ENCODE results near the gene TNFSF9. TPM values are rescaled to one million over a fixed set of nuclear protein-coding genes. Genes with fewer than 3 reads are reported as not detected.

TNFSF9 gene
- total RNA-seq, 1 donor from 2014 or later, result 2.3 TPM

DNA sequence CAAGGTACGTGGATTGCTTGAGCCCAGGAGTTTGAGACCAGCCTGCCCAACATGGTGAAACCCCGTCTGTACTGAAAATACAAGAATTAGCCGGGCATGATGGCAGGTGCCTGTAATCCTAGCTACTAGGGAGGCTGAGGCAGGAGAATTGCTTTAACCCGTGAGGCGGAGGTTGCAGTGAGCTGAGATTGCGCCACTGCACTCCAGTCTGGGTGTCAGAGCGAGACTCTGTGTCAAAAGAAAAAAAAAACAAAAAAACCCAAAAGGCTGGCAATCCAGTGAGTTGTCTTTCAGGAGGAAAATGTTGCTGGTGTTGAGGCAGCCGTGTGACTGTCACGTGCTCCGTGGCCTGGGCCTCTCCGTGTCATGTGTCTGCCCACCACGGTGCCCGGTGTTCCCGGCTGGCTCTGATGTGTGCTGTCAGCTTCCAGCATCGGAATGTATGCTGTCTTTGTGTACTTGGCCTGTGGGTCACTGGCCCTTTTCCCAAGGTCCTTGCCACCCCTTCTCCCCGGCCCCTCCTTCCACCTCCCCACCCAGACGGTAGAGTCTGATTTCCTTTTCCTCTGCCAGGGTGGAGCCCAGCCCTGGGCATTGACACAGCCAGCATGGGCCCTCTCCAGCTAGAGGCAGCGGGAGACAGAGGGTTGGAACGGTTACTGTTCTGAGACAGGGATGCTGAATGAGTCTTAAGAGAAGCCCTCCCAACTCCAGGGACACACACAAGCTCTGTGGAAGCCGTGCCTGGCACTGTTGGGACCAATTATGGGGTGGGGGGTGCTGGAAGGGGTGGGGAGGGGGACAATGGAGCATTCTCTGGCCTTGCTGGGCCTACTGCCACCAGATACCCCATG lies 21.5 kb upstream of the TNFSF9 start:
- Mint-ChIP-seq H3K27me3 (ENCODE audit: low read depth, unreplicated experiment) (peaks cover 2% of the 10 kb centered on the region), H3K36me3 (ENCODE audit: low read depth, unreplicated experiment) (no peaks in the 10 kb centered on the region), H3K4me1 (ENCODE audit: low read depth, unreplicated experiment) (no peaks in the 10 kb centered on the region), H3K9me3 (ENCODE audit: unreplicated experiment) (no peaks in the 10 kb centered on the region), H3K4me3 (ENCODE audit: unreplicated experiment) (no peak overlapping the region), H3K27ac (ENCODE audit: unreplicated experiment) (no peak overlapping the region)
- Histone ChIP-seq H3K4me1 (ENCODE audit: insufficient read depth, low read length) (no peaks in the 10 kb centered on the region), H3K9ac (ENCODE audit: low read length) (no peak overlapping the region), H3K4me3 (ENCODE audit: insufficient read depth, low read depth, low read length) (no peak overlapping the region), H4K20me1 (ENCODE audit: insufficient read depth, low read length) (no peaks in the 10 kb centered on the region), H3K27me3 (ENCODE audit: insufficient read depth, low read length) (no peaks in the 10 kb centered on the region), H3K4me2 (ENCODE audit: low read length) (no peak overlapping the region), H2AFZ (ENCODE audit: low read depth, low read length) (no peak overlapping the region), H3K79me2 (ENCODE audit: insufficient read depth, low read length) (no peaks in the 10 kb centered on the region), H3K27ac (ENCODE audit: low read depth, low read length) (no peak overlapping the region), H3K9me3 (ENCODE audit: insufficient read depth, low read depth, low read length) (no peaks in the 10 kb centered on the region), H3K36me3 (ENCODE audit: insufficient read depth, low read length) (no peaks in the 10 kb centered on the region)
- DNase-seq (ENCODE audit: low read depth), result no peak
- no peak for FAIRE-seq
- TF ChIP-seq, protein P1, sequence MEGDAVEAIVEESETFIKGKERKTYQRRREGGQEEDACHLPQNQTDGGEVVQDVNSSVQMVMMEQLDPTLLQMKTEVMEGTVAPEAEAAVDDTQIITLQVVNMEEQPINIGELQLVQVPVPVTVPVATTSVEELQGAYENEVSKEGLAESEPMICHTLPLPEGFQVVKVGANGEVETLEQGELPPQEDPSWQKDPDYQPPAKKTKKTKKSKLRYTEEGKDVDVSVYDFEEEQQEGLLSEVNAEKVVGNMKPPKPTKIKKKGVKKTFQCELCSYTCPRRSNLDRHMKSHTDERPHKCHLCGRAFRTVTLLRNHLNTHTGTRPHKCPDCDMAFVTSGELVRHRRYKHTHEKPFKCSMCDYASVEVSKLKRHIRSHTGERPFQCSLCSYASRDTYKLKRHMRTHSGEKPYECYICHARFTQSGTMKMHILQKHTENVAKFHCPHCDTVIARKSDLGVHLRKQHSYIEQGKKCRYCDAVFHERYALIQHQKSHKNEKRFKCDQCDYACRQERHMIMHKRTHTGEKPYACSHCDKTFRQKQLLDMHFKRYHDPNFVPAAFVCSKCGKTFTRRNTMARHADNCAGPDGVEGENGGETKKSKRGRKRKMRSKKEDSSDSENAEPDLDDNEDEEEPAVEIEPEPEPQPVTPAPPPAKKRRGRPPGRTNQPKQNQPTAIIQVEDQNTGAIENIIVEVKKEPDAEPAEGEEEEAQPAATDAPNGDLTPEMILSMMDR (IDR thresholded peaks at IDR 0.05; ENCODE audit: insufficient read depth, low read depth, low read length), result no peak

DNA sequence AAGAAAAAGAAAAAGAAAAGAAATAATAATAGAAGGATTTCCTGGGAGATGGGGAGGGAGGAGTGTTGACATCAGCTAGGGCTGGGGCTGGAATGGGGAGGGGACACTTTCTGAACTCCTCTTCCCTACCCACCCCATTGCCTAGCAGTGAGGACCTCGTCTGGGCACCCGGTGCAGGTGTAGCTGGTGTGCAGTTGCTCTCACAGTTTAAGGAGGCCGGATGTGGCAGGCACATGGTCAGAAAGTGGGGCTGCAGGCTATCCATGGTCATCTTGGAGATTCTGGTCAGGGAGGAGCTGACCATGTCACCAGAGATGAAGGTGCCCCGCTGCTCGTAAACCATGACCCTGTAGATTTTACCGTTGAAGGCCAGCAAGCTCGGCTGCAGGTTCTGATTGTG lies 20.2 kb upstream of the TNFSF9 start:
- FAIRE-seq (no peak), DNase-seq (ENCODE audit: low read depth) (no peak)
- Mint-ChIP-seq H3K4me3 (ENCODE audit: unreplicated experiment) (no peak overlapping the region), H3K9me3 (ENCODE audit: unreplicated experiment) (no peaks in the 10 kb centered on the region), H3K4me1 (ENCODE audit: low read depth, unreplicated experiment) (no peaks in the 10 kb centered on the region), H3K27me3 (ENCODE audit: low read depth, unreplicated experiment) (peaks cover 2% of the 10 kb centered on the region), H3K36me3 (ENCODE audit: low read depth, unreplicated experiment) (no peaks in the 10 kb centered on the region), H3K27ac (ENCODE audit: unreplicated experiment) (no peak overlapping the region)
- no peaks in the 10 kb centered on the region for H3K36me3 ChIP-seq (ENCODE audit: insufficient read depth, low read length)
- H3K27ac ChIP-seq (ENCODE audit: low read depth, low read length), result no peak overlapping the region
- no peak overlapping the region for H3K9ac ChIP-seq (ENCODE audit: low read length)
- H2AFZ ChIP-seq (ENCODE audit: low read depth, low read length), result no peak overlapping the region
- no peaks in the 10 kb centered on the region for H3K79me2 ChIP-seq (ENCODE audit: insufficient read depth, low read length)
- H3K9me3 ChIP-seq (ENCODE audit: insufficient read depth, low read depth, low read length), result no peaks in the 10 kb centered on the region
- no peak for TF ChIP-seq EZH2 (IDR thresholded peaks at IDR 0.05; ENCODE audit: insufficient read depth, low read length)
- TF ChIP-seq, protein P1 (IDR thresholded peaks at IDR 0.05; ENCODE audit: insufficient read depth, low read depth, low read length), result no peak
- no peak overlapping the region for H3K4me3 ChIP-seq (ENCODE audit: insufficient read depth, low read depth, low read length)
- H4K20me1 ChIP-seq (ENCODE audit: insufficient read depth, low read length), result no peaks in the 10 kb centered on the region
- no peaks in the 10 kb centered on the region for H3K27me3 ChIP-seq (ENCODE audit: insufficient read depth, low read length)
- no peak overlapping the region for H3K4me2 ChIP-seq (ENCODE audit: low read length)
- no peaks in the 10 kb centered on the region for H3K4me1 ChIP-seq (ENCODE audit: insufficient read depth, low read length)

DNA sequence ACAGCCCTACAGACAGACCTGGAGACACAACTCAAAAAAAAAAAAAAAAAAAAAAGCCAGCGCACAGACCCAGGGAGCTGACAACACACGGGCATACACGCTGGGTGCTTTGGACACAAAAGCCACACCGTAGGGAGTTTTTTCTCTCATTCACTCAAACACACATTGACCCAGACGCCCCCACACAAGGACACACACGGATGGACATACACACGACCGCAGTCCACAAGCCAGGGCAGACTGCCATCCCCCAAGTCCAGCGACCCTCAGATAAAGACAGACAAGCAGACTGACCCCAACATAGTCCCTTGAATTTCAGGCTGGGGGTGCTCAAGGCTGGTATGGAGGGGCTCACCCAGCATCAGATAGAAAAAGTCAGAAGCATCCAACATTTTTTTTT lies 16.7 kb upstream of the TNFSF9 start:
- peaks cover 6% of the 10 kb centered on the region for H3K27me3 Mint-ChIP-seq (ENCODE audit: low read depth, unreplicated experiment)
- no peak for FAIRE-seq
- no peak overlapping the region for H2AFZ ChIP-seq (ENCODE audit: low read depth, low read length)

More for the DNA sequence above, 16.7 kb upstream of the TNFSF9 start:
- no peaks in the 10 kb centered on the region for H3K9me3 ChIP-seq (ENCODE audit: insufficient read depth, low read depth, low read length)
- no peak overlapping the region for H3K4me3 ChIP-seq (ENCODE audit: insufficient read depth, low read depth, low read length)
- H4K20me1 ChIP-seq (ENCODE audit: insufficient read depth, low read length), result no peaks in the 10 kb centered on the region
- no peak overlapping the region for H3K4me2 ChIP-seq (ENCODE audit: low read length)
- Mint-ChIP-seq H3K9me3 (ENCODE audit: unreplicated experiment) (no peaks in the 10 kb centered on the region), H3K27ac (ENCODE audit: unreplicated experiment) (no peak overlapping the region), H3K4me1 (ENCODE audit: low read depth, unreplicated experiment) (no peaks in the 10 kb centered on the region), H3K36me3 (ENCODE audit: low read depth, unreplicated experiment) (no peaks in the 10 kb centered on the region), H3K4me3 (ENCODE audit: unreplicated experiment) (no peak overlapping the region)
- no peak overlapping the region for H3K27ac ChIP-seq (ENCODE audit: low read depth, low read length)
- no peak overlapping the region for H3K9ac ChIP-seq (ENCODE audit: low read length)
- no peaks in the 10 kb centered on the region for H3K27me3 ChIP-seq (ENCODE audit: insufficient read depth, low read length)
- H3K4me1 ChIP-seq (ENCODE audit: insufficient read depth, low read length), result peaks cover under 1% of the 10 kb centered on the region
- H3K36me3 ChIP-seq (ENCODE audit: insufficient read depth, low read length), result no peaks in the 10 kb centered on the region
- TF ChIP-seq, protein P1 (IDR thresholded peaks at IDR 0.05; ENCODE audit: insufficient read depth, low read depth, low read length), result no peak
- no peak for TF ChIP-seq EZH2 (IDR thresholded peaks at IDR 0.05; ENCODE audit: insufficient read depth, low read length)
- H3K79me2 ChIP-seq (ENCODE audit: insufficient read depth, low read length), result no peaks in the 10 kb centered on the region
- DNase-seq (ENCODE audit: low read depth), result no peak
